ENCODE results near the gene MYCBP2. TPM values are rescaled to one million over a fixed set of nuclear protein-coding genes. Genes with fewer than 3 reads are reported as not detected.
"Not testable (repeated sequence)": the region's sequence is repeated elsewhere in the genome, so short reads cannot be mapped to it uniquely, and the experiment has no call there.

Gene MYCBP2
- total RNA-seq, 4 donors from 2014 or later, result 69.7 to 133 (median 116) TPM

DNA sequence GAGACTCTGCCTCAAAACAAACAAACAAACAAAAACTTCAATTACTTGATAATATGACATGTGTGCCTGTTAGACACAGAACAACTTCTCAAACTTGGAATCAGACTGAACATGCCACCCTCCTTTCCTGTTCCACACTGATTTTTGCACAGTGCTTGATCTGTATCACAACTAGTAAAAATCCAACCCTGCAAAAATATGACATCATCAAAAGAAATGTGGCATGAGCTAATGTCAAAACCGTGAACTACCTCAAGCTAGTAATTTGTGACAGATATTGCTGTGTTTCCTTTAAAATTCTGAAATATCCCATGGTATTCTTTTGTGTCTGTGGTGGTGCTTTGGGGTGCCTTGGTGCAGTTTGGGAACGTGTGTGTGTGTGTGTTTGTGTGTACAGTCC, 8.2 kb downstream of the MYCBP2 start:
- Histone ChIP-seq H3K4me1 (peaks cover 0 to under 1% of the 10 kb centered on the region in 2 donors), H3K27me3 (no peaks in the 10 kb centered on the region), H3K4me3 (no peak overlapping the region), H3K9me3 (no peaks in the 10 kb centered on the region), H3K27ac (no peak overlapping the region), H3K36me3 (no peaks in the 10 kb centered on the region)
- no peak for DNase-seq
- TF ChIP-seq POLR2A (IDR thresholded peaks at IDR 0.05), result no peak
- TF ChIP-seq, protein P1, sequence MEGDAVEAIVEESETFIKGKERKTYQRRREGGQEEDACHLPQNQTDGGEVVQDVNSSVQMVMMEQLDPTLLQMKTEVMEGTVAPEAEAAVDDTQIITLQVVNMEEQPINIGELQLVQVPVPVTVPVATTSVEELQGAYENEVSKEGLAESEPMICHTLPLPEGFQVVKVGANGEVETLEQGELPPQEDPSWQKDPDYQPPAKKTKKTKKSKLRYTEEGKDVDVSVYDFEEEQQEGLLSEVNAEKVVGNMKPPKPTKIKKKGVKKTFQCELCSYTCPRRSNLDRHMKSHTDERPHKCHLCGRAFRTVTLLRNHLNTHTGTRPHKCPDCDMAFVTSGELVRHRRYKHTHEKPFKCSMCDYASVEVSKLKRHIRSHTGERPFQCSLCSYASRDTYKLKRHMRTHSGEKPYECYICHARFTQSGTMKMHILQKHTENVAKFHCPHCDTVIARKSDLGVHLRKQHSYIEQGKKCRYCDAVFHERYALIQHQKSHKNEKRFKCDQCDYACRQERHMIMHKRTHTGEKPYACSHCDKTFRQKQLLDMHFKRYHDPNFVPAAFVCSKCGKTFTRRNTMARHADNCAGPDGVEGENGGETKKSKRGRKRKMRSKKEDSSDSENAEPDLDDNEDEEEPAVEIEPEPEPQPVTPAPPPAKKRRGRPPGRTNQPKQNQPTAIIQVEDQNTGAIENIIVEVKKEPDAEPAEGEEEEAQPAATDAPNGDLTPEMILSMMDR (IDR thresholded peaks at IDR 0.05), result no peak
- intact Hi-C loops (cut with DNase I; ENCODE audit: low total_unique reads), result no loop called here

DNA sequence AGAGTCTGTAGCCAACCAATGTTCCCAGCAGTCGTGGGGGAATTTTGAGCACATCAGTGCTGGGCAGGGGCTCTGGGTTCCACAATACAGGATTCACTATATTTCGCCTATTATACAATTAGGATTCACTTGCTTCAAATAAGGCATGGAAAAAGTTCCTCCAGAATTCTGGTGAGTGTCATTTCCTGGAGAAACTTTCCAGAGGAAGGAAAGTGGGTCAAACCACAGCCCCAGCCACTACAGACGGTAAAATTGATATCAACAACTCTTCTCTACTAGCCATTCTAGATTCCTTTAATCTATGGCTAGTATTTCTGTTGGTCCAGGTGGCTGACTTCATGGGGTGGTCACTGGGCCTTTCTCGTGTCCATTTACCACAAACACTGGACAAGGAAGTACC, 10.5 kb downstream of the MYCBP2 start:
- Histone ChIP-seq H3K36me3 (no peaks in the 10 kb centered on the region), H3K9me3 (no peaks in the 10 kb centered on the region), H3K27ac (peak overlapping the region in 1 of 2 donors; percentile 67), H3K4me3 (no peak overlapping the region), H3K27me3 (no peaks in the 10 kb centered on the region), H3K4me1 (no peaks in the 10 kb centered on the region)
- TF ChIP-seq, protein P1 (IDR thresholded peaks at IDR 0.05), result no peak
- TF ChIP-seq POLR2A (IDR thresholded peaks at IDR 0.05), result no peak
- intact Hi-C loops (cut with DNase I; ENCODE audit: low total_unique reads), result no loop called here
- DNase-seq, result no peak

DNA sequence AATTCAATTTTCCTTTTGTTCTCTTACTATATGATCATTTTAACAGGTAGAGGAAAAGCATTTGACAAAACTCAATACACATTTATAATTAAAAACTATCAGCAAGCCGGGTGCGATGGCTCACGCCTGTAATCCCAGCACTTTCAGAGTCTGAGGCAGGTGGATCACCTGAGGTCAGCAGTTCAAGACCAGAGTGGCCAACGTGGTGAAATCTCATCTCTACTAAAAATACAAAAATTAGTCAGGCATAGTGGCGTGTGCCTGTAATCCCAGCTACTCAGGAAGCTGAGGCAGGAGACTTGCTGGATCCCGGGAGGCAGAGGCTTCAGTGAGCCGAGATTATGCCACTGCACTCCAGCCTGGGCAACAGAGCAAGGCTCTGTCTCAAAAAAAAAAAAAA, 11.4 kb downstream of the MYCBP2 start:
- DNase-seq; H3K4me1 ChIP-seq; intact Hi-C loops (cut with DNase I; ENCODE audit: low total_unique reads); H3K27me3 ChIP-seq; H3K9me3 ChIP-seq; H3K4me3 ChIP-seq; H3K36me3 ChIP-seq: not testable (repeated sequence)
- H3K27ac ChIP-seq, result peak overlapping the region in 1 of 2 donors; percentile 67

DNA sequence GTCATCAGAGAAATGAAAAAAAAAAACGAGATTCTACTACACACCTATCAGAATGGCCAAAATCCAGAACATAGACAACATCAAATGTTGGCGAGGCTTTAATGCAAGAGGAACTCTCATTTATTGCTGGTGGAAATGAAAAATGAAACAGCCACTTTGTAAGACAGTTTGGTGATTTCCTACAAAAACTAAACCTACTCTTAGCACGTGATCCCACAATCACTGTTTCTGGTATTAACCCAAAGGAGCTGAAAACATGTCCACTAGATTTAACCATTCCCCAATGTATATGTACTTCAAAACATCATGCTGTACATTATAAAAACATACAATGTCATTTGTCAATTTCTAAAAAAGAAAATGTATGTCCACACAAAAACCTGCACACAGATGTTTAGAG, 13.0 kb downstream of the MYCBP2 start:
- H3K36me3 ChIP-seq, result no peaks in the 10 kb centered on the region
- no peaks in the 10 kb centered on the region for H3K27me3 ChIP-seq
- no peak for TF ChIP-seq POLR2A (IDR thresholded peaks at IDR 0.05)
- TF ChIP-seq, protein P1 (IDR thresholded peaks at IDR 0.05), result no peak
- no peak overlapping the region for H3K27ac ChIP-seq
- no peak for DNase-seq
- intact Hi-C loops (cut with DNase I; ENCODE audit: low total_unique reads), result no loop called here
- no peak overlapping the region for H3K4me3 ChIP-seq
- H3K4me1 ChIP-seq, result peaks cover 0 to 6% of the 10 kb centered on the region in 2 donors
- H3K9me3 ChIP-seq, result no peaks in the 10 kb centered on the region

DNA sequence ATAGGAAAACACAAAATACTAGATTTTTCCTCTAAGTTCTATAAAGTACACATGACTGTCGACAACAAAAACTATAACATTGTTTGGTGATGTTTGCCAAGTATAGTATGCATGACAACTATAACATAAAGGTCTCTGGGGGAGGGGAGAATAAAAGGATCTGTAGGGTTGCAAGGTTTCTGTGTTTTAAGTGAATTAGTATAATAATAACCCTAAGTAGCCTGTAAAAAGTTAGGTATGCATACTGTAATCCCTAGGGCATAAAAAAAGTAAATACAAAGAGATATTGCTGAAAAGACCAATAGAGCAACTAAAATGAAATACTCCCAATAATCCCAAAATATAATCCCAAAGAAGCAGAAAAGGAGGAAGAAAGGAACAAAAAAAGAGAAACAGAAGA, 14.6 kb downstream of the MYCBP2 start:
- Histone ChIP-seq H3K27me3 (no peaks in the 10 kb centered on the region), H3K27ac (no peak overlapping the region)

More for the DNA sequence above, 14.6 kb downstream of the MYCBP2 start:
- Histone ChIP-seq H3K9me3 (no peaks in the 10 kb centered on the region), H3K4me1 (peaks cover 0 to 6% of the 10 kb centered on the region in 2 donors), H3K4me3 (no peak overlapping the region), H3K36me3 (no peaks in the 10 kb centered on the region)
- intact Hi-C loops (cut with DNase I; ENCODE audit: low total_unique reads), result no loop called here
- DNase-seq, result no peak
- TF ChIP-seq, protein P1 (IDR thresholded peaks at IDR 0.05), result no peak
- no peak for TF ChIP-seq POLR2A (IDR thresholded peaks at IDR 0.05)
